ENCODE results near the gene ATG9A.
"Not testable (repeated sequence)": the region's sequence is repeated elsewhere in the genome, so short reads cannot be mapped to it uniquely, and the experiment has no call there.

ATG9A gene, protein sequence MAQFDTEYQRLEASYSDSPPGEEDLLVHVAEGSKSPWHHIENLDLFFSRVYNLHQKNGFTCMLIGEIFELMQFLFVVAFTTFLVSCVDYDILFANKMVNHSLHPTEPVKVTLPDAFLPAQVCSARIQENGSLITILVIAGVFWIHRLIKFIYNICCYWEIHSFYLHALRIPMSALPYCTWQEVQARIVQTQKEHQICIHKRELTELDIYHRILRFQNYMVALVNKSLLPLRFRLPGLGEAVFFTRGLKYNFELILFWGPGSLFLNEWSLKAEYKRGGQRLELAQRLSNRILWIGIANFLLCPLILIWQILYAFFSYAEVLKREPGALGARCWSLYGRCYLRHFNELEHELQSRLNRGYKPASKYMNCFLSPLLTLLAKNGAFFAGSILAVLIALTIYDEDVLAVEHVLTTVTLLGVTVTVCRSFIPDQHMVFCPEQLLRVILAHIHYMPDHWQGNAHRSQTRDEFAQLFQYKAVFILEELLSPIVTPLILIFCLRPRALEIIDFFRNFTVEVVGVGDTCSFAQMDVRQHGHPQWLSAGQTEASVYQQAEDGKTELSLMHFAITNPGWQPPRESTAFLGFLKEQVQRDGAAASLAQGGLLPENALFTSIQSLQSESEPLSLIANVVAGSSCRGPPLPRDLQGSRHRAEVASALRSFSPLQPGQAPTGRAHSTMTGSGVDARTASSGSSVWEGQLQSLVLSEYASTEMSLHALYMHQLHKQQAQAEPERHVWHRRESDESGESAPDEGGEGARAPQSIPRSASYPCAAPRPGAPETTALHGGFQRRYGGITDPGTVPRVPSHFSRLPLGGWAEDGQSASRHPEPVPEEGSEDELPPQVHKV

DNA sequence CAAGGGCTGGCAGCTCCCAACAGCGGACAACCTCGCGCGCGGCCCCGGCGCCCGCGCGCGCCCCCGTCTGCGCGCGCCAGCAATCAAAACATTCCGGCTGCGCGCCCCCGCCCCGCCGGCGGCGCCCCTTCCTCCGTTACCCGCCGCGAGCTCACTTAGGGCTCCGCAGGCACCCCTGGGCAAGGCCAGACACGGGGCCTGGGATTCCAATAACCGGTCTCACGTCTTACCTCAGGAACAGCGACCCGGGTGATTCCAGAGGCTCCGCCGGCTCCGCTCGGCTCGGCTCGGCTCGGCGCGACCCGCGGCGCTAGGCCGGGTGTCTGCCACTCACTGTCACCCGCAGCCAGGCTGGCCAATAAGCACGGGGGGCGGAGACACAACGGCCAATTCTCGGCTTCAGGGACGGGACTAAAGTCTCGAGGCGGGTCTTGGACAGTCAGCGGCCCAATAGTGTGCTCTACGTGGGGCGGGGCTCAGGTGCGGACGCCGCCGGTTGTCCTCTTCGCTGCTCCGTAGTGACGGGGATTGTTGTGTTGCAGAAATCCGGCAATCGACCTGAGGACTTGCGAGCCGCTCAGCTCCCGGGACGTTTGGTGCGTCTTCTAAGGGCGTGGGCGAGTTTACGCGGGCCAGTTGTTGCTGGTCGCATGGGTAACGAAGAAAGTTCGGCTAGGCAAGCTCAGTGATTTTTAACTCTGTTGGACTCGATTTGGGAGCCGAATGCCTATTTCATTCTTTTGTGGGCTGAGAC, at the start of gene ATG9A, which contains the start of gene ANKZF1:
ATG9A (minus strand) TSS at position 332 of the 754 bp plus-strand sequence. CDS start 1,612 bp downstream, outside the sequence.
ANKZF1 (plus strand) TSS at position 502 of the 754 bp plus-strand sequence. CDS start 452 bp downstream, outside the sequence.
- DNase-seq (ENCODE audit: low read depth in 2 of 2, low spot score in 1 of 2): peak; percentile 91 to 95

DNA sequence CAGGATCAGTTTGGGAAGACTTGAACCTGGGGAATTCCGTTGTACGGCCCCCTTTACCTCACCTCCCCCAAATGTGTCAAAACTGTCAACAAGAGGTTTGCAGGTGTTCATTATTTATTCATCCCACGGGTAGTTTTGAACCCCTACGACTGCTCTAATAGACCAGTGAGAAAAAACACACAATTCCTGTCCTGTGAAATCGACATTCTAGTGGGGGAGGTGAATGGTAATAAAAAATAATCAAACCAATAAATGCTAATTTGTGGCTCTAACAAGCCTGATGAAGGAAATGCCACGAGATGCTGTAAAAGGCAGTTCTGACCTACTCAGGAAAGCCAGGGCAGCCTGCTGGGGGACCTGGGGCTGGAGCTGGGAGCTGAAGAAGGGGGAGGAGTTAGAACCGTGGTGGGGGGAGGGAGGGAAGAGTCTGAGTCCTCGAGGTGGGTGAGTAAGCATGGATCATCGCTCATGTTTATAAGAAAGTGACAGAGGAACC, 49.3 kb upstream of the ATG9A start:
- no peak for DNase-seq (ENCODE audit: low read depth in 2 of 2, low spot score in 1 of 2)

DNA sequence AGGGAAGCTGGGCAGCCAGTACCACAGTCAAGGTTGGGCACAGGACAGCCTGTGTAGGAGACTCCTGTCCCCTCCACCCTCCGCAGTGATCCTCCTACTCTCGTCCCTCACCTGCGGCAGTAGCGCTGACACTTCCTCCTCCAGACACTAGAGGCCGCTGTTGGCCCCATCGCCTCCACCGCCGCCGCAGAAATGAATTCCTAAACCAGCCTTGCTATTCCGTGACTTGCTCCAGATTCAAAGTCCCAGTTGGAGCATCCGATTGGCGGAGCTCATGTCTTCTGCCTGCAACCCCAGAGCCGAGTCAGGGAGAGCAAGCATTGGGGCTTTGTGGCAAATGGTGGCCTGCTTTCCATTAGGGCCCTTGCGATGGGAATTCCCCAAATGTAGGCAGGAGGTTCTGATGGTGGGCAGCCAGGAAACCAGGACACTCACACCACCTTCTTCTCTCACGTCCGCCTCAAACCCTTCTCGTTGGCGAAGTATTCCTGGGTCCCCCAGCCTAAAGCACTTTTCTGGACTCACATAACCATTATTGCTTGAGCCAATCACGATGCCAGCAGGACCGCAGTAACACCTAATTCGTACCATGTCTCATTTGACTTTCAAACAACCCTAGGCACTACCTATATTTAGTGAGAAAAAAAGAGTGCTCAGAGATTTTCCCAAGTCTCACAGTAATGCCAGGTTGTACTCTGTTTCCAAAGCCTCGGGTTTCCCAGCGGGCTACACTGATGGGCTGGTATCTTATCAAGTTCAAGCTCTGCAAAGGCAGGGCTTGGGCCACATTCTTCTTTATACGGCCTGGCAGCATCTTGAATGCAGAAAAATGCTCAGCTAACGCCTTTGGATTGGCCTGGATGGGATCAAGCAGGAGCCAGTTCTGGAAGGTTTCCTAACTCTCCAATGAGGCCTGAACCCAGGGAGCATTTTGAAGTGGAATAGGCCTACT, 48.5 kb upstream of the ATG9A start:
- DNase-seq (ENCODE audit: low read depth in 2 of 2, low spot score in 1 of 2): peak; percentile 43 to 59

DNA sequence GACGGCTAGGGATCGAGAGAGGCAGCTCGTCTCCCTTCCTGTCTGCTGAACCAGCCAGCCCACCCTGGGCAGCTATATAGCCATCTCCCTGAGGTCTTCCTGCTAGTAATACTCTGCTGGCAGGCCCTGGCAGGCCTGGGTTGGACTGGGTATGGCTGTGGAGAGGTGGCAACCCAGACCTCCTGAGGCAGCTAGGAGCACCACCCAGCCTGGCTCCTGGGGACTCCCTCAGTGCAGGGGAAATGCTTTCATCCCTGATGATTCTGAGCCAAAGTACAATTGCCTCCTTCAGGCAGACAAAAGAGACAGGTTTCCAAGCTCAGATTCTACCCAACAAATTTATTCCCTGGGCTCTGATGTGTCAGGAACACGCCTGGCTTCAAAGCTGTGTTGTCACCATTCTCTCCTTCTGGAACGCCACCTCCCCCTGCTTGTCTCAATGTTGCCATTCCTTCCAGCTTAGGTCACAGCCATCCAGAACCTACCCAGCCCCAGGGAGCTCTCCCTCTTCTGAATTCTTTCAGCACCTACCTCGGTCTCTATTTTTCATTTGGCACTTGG, 45.0 kb upstream of the ATG9A start:
- DNase-seq (ENCODE audit: low read depth in 2 of 2, low spot score in 1 of 2): no peak

DNA sequence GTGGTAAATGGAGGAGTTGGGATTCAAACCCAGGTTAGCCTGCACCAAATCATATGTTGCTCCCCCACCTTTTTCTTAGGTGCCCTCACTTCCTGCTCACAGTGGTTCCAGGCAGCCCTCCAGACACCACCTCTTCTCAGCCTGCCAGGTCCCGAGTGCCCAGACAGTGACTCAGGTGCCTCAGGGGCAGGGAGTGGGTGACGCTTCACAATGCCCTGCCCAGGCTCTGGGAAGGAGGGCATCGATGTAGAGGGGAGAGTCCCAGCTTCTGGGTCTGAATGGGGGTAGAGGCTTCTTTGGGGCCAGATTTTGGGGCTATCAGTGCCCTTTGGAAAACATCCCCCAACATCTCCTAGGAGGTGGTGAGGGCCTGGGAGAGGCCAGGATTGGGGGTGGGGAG, 44.5 kb upstream of the ATG9A start:
- DNase-seq (ENCODE audit: low read depth in 2 of 2, low spot score in 1 of 2): no peak

DNA sequence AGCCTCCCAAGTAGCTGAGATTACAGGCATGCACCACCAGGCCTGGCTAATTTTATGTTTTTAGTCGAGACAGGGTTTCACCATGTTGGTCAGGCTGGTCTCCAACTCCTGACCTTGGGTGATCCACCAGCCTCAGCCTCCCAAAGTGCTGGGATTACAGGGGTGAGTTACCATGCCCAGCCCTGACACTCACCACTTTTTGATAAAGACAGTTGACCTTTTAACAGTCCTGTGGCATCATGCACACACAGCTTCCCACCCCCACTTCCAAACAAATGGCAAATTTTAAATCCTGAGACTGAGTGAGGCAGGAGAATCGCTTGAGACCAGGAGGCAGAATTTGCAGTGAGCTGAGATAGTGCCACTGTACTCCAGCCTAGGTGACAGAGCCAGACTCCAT, 43.6 kb upstream of the ATG9A start:
- DNase-seq (ENCODE audit: low read depth in 2 of 2, low spot score in 1 of 2): no peak

DNA sequence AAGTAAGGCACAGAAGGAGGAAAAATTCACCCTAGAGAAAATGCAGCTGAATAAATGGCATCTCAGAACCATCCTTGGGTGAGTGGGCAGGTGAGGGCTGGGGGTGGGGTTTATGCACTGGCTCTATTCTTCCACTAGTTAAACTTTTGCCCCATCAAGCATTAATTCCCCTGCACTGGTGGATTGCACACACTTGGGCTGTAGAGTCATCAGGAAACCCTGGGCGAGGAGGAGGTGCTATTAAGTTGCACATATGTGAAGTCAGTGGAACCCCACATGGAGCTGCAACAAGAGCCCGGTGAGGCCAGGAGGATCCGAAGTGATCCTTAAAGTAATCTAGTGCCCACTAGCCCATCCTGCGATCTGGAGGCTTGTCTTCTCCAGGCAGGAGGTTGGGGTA, 42.9 kb upstream of the ATG9A start:
- DNase-seq (ENCODE audit: low read depth in 2 of 2, low spot score in 1 of 2): no peak

DNA sequence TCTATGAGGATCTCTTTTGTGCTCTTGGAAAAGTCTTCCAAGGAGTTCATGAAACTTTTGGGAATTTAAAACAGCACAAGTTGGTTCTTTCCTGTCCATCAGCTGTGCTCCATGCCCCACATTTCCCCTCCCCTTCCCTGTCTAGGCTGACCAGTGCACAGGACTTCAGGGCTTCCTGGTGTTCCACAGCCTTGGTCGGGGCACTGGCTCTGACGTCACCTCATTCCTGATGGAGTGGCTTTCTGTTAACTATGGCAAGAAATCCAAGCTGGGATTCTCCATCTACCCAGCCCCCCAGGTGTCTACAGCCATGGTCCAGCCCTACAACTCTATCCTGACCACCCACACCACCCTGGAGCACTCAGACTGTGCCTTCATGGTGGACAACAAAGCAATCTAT, 41.6 kb upstream of the ATG9A start:
- DNase-seq (ENCODE audit: low read depth in 2 of 2, low spot score in 1 of 2): no peak

DNA sequence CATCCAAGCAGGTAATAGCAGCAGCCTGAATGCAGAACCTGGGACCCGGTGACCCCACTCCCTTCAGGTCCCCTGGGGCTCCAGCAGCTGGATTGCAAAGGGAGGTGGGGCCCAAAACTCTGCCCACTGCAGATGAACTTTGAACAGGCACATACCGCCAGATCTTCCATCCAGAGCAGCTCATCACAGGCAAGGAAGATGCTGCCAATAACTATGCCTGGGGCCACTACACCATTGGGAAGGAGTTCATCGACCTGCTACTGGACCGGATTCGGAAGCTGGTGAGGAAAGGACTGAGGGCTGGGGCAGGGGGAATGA, 40.6 kb upstream of the ATG9A start:
- no peak for DNase-seq (ENCODE audit: low read depth in 2 of 2, low spot score in 1 of 2)

DNA sequence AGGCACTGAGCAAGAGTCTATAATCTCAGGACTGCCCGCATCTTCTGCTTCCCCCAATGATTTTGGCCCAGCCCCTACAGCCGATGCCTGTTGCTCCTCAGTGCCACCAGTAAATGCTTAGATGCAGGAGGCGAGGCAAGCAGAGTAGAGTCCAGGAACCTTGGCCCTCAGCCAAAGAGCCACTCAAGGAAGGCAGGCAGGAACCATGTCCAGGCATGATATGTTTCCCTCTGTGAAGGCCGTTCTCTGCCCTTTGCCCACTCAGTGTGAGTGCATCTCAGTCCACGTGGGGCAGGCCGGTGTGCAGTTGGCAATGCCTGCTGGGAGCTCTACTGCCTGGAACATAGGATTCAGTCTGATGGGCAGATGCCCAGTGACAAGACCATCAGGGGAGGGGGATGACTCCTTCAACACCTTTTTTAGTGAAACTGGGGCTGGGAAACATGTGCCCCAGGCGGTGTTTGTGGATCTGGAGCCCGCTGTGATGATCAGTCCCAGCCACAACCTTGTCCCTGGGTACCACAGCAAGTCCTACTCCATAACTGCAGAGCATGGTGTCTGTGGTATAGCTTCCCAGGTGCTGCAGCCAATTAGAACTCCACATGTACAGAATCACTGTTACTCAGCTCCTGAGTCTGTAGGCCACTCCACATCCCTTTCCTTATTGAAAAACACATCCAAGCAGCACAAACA, 40.1 kb upstream of the ATG9A start:
- no peak for DNase-seq (ENCODE audit: low read depth in 2 of 2, low spot score in 1 of 2)

DNA sequence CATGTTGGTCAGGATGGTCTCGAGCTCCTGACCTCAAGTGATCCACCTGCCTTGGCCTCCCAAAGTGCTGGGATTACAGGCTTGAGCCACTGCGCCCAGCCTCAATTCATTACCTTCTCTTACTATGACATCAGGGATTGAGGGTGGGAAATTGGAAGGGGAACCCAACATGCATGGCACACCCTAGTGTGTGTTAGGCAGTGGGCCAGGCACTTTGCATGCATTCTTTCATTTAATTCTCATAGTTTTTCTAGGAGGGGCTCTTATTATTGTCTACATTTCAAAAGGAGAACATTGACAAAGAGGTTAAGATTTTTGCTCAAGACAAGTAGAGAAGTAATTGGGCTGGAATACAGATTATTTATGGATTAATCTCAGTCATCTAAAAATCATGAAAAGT, 38.9 kb upstream of the ATG9A start:
- DNase-seq (ENCODE audit: low read depth in 2 of 2, low spot score in 1 of 2): no peak

DNA sequence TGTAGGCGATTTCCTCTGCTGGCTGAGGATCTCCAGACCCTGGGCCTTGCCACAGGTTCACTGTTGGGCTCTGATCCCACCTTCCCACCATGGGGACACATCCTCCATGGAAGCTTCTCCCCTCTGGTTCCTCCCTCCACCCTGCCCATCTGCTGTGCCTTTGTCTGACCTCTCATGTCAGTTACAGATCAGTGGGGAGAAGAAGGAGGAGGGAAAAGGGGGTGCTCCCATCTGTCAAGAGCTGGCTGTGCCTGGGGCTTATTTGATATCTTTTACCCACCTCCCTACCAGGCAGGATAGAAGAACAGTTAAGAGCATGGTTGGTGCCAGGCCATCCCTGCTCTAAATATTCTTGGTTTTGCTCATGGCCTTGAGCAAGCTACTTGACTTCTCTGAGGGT, 37.5 kb upstream of the ATG9A start:
- no peak for DNase-seq (ENCODE audit: low read depth in 2 of 2, low spot score in 1 of 2)

DNA sequence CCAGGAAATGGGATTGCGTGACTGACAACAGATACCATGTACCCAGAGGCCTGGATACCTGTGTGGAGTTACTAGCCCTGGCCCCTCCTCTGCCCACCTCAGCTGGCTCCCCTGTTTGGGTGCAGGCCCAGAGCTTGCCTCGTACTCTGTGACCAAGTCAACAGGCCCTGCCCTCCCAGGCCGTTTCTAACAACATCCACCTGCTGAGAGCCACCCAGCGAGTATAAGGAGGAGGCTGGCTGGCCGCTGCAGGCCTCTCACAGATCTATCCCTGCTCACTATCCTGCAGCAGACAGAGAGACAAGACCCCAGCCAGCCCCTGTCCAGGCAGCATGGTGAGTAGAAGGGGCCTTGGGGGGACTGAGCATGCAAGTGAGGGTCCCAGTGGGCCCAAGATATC, 36.8 kb upstream of the ATG9A start:
- no peak for DNase-seq (ENCODE audit: low read depth in 2 of 2, low spot score in 1 of 2)

DNA sequence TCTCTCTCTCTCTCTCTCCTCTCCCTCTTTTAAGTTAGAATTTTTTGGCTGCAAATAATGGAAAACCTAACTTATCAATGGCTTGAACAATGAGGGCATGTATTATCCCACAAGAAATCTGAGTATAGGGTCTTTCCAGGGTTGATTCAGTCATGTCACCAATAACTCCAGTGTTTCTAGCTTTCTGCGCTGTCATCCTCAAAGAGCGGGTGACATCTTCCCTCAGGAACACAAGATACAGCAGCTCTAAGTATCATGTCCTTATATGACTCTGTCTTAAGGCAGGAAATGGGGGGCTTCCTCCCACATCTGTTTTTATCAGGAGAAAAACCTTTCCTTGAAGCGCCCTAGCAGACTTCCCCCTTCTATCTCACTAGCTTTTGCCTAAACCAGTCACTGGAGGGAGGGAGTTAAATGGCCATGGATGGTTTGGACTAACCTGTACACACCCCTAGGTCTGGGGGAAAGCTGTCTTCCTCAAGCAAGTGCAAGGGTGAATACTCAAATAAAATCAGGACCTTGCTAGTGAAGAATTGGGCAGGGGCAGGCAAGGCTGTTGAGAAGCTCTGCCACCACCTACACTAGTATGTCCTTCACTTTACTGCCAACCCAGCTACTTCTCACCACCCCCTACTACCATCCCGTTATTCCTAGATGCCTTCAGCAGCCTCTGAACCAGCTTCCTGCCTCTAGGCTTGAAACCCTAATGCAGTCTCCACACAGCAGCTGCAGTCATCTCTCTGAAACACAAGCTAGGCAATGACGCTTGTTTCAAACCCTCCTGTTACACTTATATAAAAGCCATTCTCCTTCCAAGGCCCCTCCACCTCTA, 31.8 kb upstream of the ATG9A start:
- DNase-seq (ENCODE audit: low read depth in 2 of 2, low spot score in 1 of 2): no peak

DNA sequence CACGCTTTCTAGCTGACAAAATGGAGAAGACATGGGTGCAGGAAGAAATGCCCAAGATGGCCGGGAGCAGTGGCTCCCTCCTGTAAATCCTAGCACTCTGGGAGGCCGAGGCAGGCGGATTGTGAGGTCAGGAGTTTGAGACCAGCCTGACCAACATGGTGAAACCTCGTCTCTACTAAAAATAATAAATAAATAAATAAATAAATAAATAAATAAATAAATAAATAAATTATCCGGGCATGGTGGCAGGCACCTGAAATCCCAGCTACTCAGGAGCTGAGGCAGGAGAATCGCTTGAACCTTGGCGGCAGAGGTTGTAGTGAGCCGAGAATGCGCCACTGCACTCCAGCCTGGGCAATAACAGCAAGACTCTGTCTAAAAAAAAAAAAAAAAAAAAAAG, 29.5 kb upstream of the ATG9A start:
- DNase-seq (ENCODE audit: low read depth in 2 of 2, low spot score in 1 of 2): not testable (repeated sequence)

DNA sequence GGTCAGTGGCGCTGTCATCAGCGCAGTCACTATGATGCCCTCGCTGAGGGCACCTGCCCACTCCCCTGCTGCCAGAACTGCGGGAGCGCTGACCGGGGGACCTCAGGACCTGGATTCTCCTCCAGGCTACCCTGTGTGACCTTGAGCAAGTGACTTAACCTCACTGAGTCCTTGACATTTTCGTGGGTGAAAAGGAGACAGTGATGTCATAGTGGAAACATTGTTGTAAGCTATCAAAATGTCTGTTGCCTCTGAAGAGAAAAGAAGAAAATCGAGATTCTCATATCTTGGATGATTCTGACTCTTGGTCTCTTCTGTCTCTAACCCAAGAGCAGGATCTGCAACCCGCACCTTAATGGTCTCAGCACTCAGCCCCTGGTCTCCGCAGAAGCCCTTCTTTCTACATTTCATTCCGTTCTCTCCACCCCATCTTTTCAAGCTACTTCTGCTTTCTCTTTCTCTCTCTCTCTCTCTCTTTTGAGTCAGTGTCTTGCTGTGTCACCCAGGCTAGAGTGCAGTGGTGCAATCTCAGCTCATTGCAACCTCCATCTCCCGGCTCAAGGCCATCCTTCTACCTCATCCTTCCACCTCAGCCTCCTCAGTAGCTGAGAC, 25.3 kb upstream of the ATG9A start:
- no peak for DNase-seq (ENCODE audit: low read depth in 2 of 2, low spot score in 1 of 2)

DNA sequence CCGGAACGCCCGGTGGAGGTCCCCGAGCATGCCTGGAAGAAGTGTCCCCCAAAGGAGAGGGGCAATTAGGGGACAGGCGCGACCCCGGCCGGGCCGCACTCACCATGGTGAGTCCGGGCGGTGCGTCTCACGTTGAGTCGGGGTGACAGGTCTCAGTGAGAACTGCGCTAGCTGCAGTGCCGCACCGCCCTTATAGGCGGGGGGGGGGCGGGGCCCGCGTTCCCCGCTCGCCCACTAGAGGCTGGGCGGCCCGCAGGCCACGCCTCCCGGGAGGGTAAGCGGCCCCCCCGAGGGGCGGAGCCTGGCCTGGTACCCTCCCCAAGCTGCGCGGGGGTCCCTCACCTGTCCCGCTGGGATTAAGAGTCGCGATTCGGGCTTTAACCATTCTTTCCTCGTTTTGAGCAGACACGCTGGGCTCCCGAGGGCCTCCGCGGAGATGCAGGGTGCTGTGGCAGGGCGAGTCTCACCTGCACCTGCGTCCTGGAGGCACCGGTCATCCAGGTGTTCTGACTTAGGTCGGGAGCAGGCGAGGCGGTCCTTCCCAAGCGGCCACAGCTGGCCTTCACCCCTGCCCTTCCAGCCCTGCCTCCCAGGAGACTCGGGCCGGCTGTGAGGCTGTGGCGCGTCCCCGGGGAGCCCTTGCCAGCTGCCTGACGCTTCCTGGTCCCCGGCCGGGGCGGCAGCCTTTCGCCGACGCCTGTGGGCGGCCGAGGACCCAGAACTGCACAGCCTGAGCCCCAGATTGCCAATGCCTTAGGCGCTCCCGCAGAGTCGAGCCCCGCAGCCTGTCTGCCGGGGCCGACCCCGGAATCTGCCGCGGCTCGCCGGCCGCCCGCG, 24.5 kb upstream of the ATG9A start, which contains the start of gene TUBA4A:
TUBA4A (minus strand) TSS at position 166 of the 837 bp plus-strand sequence; CDS start at position 106, 60 bp downstream.
- DNase-seq (ENCODE audit: low read depth in 2 of 2, low spot score in 1 of 2): peak; percentile 76 to 87
